NCI-H2029 (cell line): ENCODE measurements around the gene GTPBP6.
"Not testable (repeated sequence)": the region's sequence is repeated elsewhere in the genome, so short reads cannot be mapped to it uniquely, and the experiment has no call there.

Experiments used
- DNase-seq: peaks from one replicate; lab custom pipeline; 2025; lab: John Stamatoyannopoulos, UW

GTPBP6 gene

GRCh38 chrX:292900-293897 is 25.4 kb downstream of the GTPBP6 start:
- no peak for DNase-seq

- no peak for DNase-seq
Measured at GRCh38 chrX:291411-291901, 27.1 kb downstream of the GTPBP6 start.

GRCh38 chrX:290476-291166 is 28.0 kb downstream of the GTPBP6 start:
- DNase-seq = no peak

GRCh38 chrX:288561-288991 is 30.0 kb downstream of the GTPBP6 start:
- DNase-seq = no peak

- DNase-seq = no peak
Measured at GRCh38 chrX:287670-288069, 30.9 kb downstream of the GTPBP6 start.

- DNase-seq = no peak
Measured at GRCh38 chrX:285076-285677, 33.4 kb downstream of the GTPBP6 start.

- no peak for DNase-seq
Measured at GRCh38 chrX:283115-283845, 35.3 kb downstream of the GTPBP6 start.

- DNase-seq = not testable (repeated sequence)
Measured at GRCh38 chrX:282000-282681, 36.5 kb downstream of the GTPBP6 start.

GRCh38 chrX:281166-281999 is 37.2 kb downstream of the GTPBP6 start, which contains the start of gene PLCXD1:
Gene PLCXD1 (plus strand): TSS chrX:281381. CDS start chrX:284188, 2,807 bp downstream.
- DNase-seq = no peak

- not testable (repeated sequence) for DNase-seq
Measured at GRCh38 chrX:280722-281121, 37.9 kb downstream of the GTPBP6 start.

GRCh38 chrX:279757-280604 is 38.6 kb downstream of the GTPBP6 start:
- not testable (repeated sequence) for DNase-seq

GRCh38 chrX:276581-277201 is 41.9 kb downstream of the GTPBP6 start:
- DNase-seq = no peak

GRCh38 chrX:275967-276580 is 42.5 kb downstream of the GTPBP6 start:
- no peak for DNase-seq

GRCh38 chrX:275476-275966 is 43.1 kb downstream of the GTPBP6 start:
- no peak for DNase-seq

GRCh38 chrX:274904-275475 is 43.6 kb downstream of the GTPBP6 start:
- DNase-seq = no peak

GRCh38 chrX:270848-271367 is 47.7 kb downstream of the GTPBP6 start:
- DNase-seq = no peak

GRCh38 chrX:267771-268261 is 50.8 kb downstream of the GTPBP6 start:
- no peak for DNase-seq
